ENCODE data around the gene FBXL3. TPM values are rescaled to one million over a fixed set of nuclear protein-coding genes. Genes with fewer than 3 reads are reported as not detected.

FBXL3 gene
- total and polyA plus RNA-seq, 2 of the 4 experiments (the other 2 are of a cell fraction) = 15.3 to 43.6 TPM

DNA sequence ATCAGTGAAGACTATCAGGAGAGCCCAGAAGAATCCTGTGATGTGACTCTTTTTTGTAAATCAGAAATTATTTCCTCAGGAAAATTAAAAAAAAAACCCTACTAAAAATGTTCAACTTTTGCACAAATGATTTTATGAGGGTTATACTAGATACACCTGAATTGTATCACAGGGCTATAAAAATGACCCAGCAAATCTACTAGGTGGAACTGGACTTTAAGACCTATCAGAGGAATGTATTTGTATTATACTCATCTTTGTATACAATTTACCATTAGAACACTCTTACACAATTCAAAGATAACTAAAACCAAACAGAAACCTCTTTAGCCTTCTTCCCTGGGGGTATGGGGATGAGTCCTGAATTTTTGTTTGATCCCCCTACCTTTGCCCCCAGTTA, 7.2 kb downstream of the FBXL3 start:
- H3K27ac ChIP-seq (ENCODE audit: insufficient read depth, low read length) = no peak overlapping the region

More for the DNA sequence above, 7.2 kb downstream of the FBXL3 start:
- H4K20me1 ChIP-seq (ENCODE audit: insufficient read depth, low read length) = peaks cover 43% of the 10 kb centered on the region; the same call in 1 of the 2 replicates
- no peak overlapping the region for H3K9ac ChIP-seq (ENCODE audit: low read depth, low read length)
- no peaks in the 10 kb centered on the region for H3K9me3 ChIP-seq (ENCODE audit: control insufficient read depth, insufficient read depth, low read length)
- H3K4me3 ChIP-seq (ENCODE audit: insufficient read depth, low read depth, low read length) = no peak overlapping the region
- no peak overlapping the region for H4K91ac ChIP-seq (ENCODE audit: insufficient read depth, low read depth, low read length)
- no peak for ATAC-seq (ENCODE audit: low read depth)
- H2BK5ac ChIP-seq (ENCODE audit: low read depth, low read length, poor library complexity, severe bottlenecking) = no peak overlapping the region
- no peak overlapping the region for H2BK20ac ChIP-seq (ENCODE audit: low read depth, low read length)
- H3K4me1 ChIP-seq (ENCODE audit: control insufficient read depth, insufficient read depth, low read length) = peaks cover 18% of the 10 kb centered on the region
- ChIA-PET CTCF (no interaction called here), POLR2A (ENCODE audit: unreplicated experiment) (no interaction called here)
- no peak overlapping the region for H2BK15ac ChIP-seq (ENCODE audit: low read depth, low read length)
- H3K23ac ChIP-seq (ENCODE audit: low read depth, low read length) = no peak overlapping the region
- no peak overlapping the region for H2AK9ac ChIP-seq (replicated peaks; ENCODE audit: low read depth, low read length, poor library complexity)
- H3K79me1 ChIP-seq (ENCODE audit: low read depth in 1 of 2, low read length in 2 of 2) = peaks cover 21 to 50% of the 10 kb centered on the region in 2 experiments
- peaks cover 13% of the 10 kb centered on the region for H3K9me1 ChIP-seq (ENCODE audit: insufficient read depth, low read length)
- TF ChIP-seq RCOR1 (IDR thresholded peaks at IDR 0.05; ENCODE audit: insufficient replicate concordance, low read length) (no peak), RFX5 (IDR thresholded peaks at IDR 0.05; ENCODE audit: low read depth, low read length) (no peak), MAZ (IDR thresholded peaks at IDR 0.05; ENCODE audit: borderline replicate concordance, low read depth, low read length) (no peak), CHD1 (IDR thresholded peaks at IDR 0.05; ENCODE audit: low read depth, low read length) (no peak), SMC3 (IDR thresholded peaks at IDR 0.05; ENCODE audit: low read depth, low read length) (no peak), FOS (IDR thresholded peaks at IDR 0.05; ENCODE audit: low read depth, low read length) (no peak), CEBPB (IDR thresholded peaks at IDR 0.05; ENCODE audit: low read depth, low read length) (no peak), NFE2L2 (IDR thresholded peaks at IDR 0.05; ENCODE audit: low read depth, low read length) (no peak), BHLHE40 (IDR thresholded peaks at IDR 0.05; ENCODE audit: low read depth, low read length) (no peak), POLR2A (IDR thresholded peaks at IDR 0.05; ENCODE audit: low read depth, low read length) (no peak), MAFK (IDR thresholded peaks at IDR 0.05; ENCODE audit: low read depth, low read length) (no peak), USF2 (IDR thresholded peaks at IDR 0.05; ENCODE audit: low read depth, low read length) (no peak), RAD21 (IDR thresholded peaks at IDR 0.05; ENCODE audit: low read length) (no peak), MXI1 (IDR thresholded peaks at IDR 0.05; ENCODE audit: borderline replicate concordance, low read depth, low read length) (no peak), CTCF (conservative IDR thresholded peaks at IDR 0.05; ENCODE audit: low read depth, low read length) (no peak)
- TF ChIP-seq, protein P1, sequence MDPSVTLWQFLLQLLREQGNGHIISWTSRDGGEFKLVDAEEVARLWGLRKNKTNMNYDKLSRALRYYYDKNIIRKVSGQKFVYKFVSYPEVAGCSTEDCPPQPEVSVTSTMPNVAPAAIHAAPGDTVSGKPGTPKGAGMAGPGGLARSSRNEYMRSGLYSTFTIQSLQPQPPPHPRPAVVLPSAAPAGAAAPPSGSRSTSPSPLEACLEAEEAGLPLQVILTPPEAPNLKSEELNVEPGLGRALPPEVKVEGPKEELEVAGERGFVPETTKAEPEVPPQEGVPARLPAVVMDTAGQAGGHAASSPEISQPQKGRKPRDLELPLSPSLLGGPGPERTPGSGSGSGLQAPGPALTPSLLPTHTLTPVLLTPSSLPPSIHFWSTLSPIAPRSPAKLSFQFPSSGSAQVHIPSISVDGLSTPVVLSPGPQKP (IDR thresholded peaks at IDR 0.05; ENCODE audit: borderline replicate concordance, low read depth, low read length) = no peak
- in situ Hi-C loops (cut with MboI; ENCODE audit: low sequenced_read_pairs) = no loop called here
- no peak overlapping the region for H3K56ac ChIP-seq (ENCODE audit: extremely low read depth, insufficient read depth, low read length)
- peaks cover 11% of the 10 kb centered on the region for H3K36me3 ChIP-seq (ENCODE audit: control insufficient read depth, insufficient read depth, low read length)
- no TSS peak for BruUV-seq (replicated peaks)
- H2BK120ac ChIP-seq (ENCODE audit: low read depth, low read length) = no peak overlapping the region
- H4K8ac ChIP-seq (ENCODE audit: low read depth in 2 of 2, low read length in 2 of 2) = no peak overlapping the region
- dilution Hi-C loops (cut with HindIII; ENCODE audit: low sequenced_read_pairs, unreplicated experiment) = no loop called here
- intact Hi-C loops (cut with micrococcal nuclease) = no loop called here
- no peak overlapping the region for H4K5ac ChIP-seq (ENCODE audit: low read depth, low read length)
- no peak overlapping the region for H3K4ac ChIP-seq (ENCODE audit: low read depth, low read length)
- no peak for DNase-seq
- H3K14ac ChIP-seq (replicated peaks; ENCODE audit: low read depth, low read length) = no peak overlapping the region
- H3K27me3 ChIP-seq (ENCODE audit: control insufficient read depth, insufficient read depth, low read length) = no peaks in the 10 kb centered on the region
- H3K4me2 ChIP-seq (ENCODE audit: low read depth, low read length) = no peak overlapping the region
- no peak overlapping the region for H2AK5ac ChIP-seq (ENCODE audit: low read depth, low read length)
- no peak overlapping the region for H2AFZ ChIP-seq (replicated peaks; ENCODE audit: low read length, poor library complexity)
- H3K18ac ChIP-seq (ENCODE audit: low read depth, low read length) = no peak overlapping the region
